Testis (tissue), 3 donors: ENCODE data around the gene CXCL6. TPM values are rescaled to one million over a fixed set of nuclear protein-coding genes. Genes with fewer than 3 reads are reported as not detected.

Experiments used
- DNase-seq: peaks from one replicate; pipeline ENCODE4 v3.0.0-alpha.2; 2019
- H3K27ac ChIP-seq, 2 donors: fragments of 200-600 bp; sonication (generic); one replicate each; pipeline ENCODE4 v1.5.1; 2019
- H3K27me3 ChIP-seq: fragments of 200-600 bp; sonication (generic); one replicate; pipeline ENCODE4 v1.5.1; 2019
- H3K36me3 ChIP-seq: fragments of 200-600 bp; sonication (generic); one replicate; pipeline ENCODE4 v1.5.1; 2017; ENCODE audit warnings: low read depth; ENCODE audit errors: missing control alignments
- H3K4me1 ChIP-seq: fragments of 200-600 bp; sonication (generic); one replicate; pipeline ENCODE4 v1.5.1; 2019
- H3K4me3 ChIP-seq, 2 donors: fragments of 200-600 bp; sonication (generic); one replicate each; pipeline ENCODE4 v1.5.1; 2017 to 2019
- H3K9me3 ChIP-seq: fragments of 200-600 bp; sonication (generic); one replicate; pipeline ENCODE4 v1.5.1; 2017
- CTCF ChIP-seq, 3 experiments: fragments of 450-650 bp in 2 of 3; fragments of 200-600 bp in 1 of 3; sonication (generic) in 1 of 3; IDR thresholded peaks; one replicate each; pipeline ENCODE4 v1.5.1; 2016 to 2019; ENCODE audit warnings: antibody characterized with exemption in 3 of 3, mild to moderate bottlenecking in 2 of 3, moderate library complexity in 1 of 3
- POLR2A ChIP-seq: fragments of 450-650 bp; IDR thresholded peaks from one replicate; pipeline ENCODE4 v1.6.1; 2017; ENCODE audit warnings: antibody characterized with exemption, mild to moderate bottlenecking, moderate library complexity
- WGBS, 2 donors: methylation state at CpG; one replicate each; pipeline ENCODE4 v1.1.5; 2018; 5-methylcytosine and 5-hydroxymethylcytosine counted together
- intact Hi-C: fragments of 100-400 bp; cut with DNase I; formaldehyde crosslinking; loops from one replicate; pipeline ENCODE4 v1.15.1; 2023; ENCODE audit warnings: low total_unique reads
- polyA plus RNA-seq: library from polyadenylated mRNA; stranded (reverse); fragments of 350-450 nt; fragmentation: Illumina TruSeq; extraction: RNeasy Lipid Tissue Mini Kit (QIAGEN cat#74804); gene quantifications from one replicate; pipeline ENCODE4 v1.2.3, GENCODE V29; 2014; ENCODE audit warnings: low read depth, low replicate concordance; ENCODE audit not compliant: insufficient read depth
- total RNA-seq, 2 donors: library from RNA; depleted of rRNA; stranded (reverse); fragments of >200 nt; gene quantifications; one replicate each; pipeline ENCODE4 v1.2.3, GENCODE V29; 2016

Gene CXCL6
- total and polyA plus RNA-seq, 3 donors from 2014 or later: 0.54 to 1.7 (median 1.2) TPM

GRCh38 chr4:73875401-73875800 lies 38.9 kb downstream of the CXCL6 start:
- Histone ChIP-seq H3K4me3 (no peak overlapping the region), H3K27me3 (no peaks in the 10 kb centered on the region), H3K9me3 (no peaks in the 10 kb centered on the region), H3K36me3 (no peaks in the 10 kb centered on the region), H3K27ac (no peak overlapping the region), H3K4me1 (no peaks in the 10 kb centered on the region)
- no peak for DNase-seq
- intact Hi-C loops: no loop called here
- TF ChIP-seq CTCF (IDR thresholded peaks at IDR 0.05) (no peak), POLR2A (no peak)
- WGBS, 2 donors: 96 to 98% methylated on average over 1 of the region's 1 CpG

DNA sequence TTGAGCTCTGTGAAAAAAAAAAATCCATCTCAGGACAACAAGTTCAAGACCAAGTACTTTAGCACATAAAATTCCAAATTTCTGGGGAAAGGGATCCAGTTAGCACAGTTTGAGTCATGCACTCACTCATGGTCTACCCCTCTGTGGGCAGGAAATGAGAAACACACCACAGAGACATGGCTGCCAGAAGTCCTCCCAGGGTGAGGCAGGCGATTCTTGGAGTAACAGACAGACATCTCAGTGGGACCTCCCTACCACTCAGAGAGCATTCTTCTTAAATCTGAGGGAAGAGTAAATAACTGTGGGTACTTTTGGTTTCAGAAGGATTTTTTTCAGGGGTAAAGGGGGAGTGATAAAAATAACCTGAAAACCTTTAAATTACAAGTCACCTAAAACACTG lies 46.8 kb downstream of the CXCL6 start:
- Histone ChIP-seq H3K4me1 (no peaks in the 10 kb centered on the region), H3K9me3 (no peaks in the 10 kb centered on the region), H3K36me3 (no peaks in the 10 kb centered on the region), H3K4me3 (no peak overlapping the region), H3K27me3 (no peaks in the 10 kb centered on the region), H3K27ac (no peak overlapping the region)
- DNase-seq: no peak
- TF ChIP-seq CTCF (IDR thresholded peaks at IDR 0.05): no peak
- intact Hi-C loops: no loop called here
- 71 to 83% methylated on average over 1 of the region's 1 CpG for WGBS, 2 donors

DNA sequence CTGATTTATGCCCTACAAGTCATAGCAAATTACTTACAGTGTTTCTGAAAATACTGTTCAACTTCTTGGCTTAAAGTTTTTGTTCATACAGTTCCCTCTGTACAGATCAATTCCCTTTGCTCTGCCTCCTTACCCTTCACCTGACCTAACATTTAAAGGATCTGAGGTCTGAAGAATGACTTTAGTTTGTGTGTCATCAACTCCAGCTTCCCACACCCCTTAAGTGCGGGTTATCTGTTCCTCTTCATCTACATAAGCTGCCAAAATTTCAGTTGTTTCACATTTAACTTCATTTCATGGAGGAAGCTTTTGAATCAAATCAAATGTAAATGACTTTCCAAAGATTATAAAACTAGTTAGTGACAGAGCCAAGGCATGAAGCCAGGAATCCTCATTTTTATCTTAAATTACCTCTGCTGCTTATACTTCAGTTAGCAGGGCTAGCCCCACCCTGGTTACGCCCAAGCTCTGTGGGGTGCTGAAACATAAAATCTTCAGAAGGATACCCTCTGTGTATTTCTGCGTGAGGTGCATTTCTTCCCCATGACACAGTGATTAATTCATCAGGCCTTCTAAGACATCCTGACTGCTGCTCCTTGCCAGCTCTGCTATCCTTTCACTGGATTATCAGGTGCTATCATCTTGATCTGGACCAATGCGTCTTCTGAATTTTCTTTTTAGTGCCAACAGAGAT lies 49.2 kb downstream of the CXCL6 start:
- Histone ChIP-seq H3K9me3 (no peaks in the 10 kb centered on the region), H3K4me3 (no peak overlapping the region), H3K27ac (no peak overlapping the region), H3K36me3 (no peaks in the 10 kb centered on the region), H3K4me1 (no peaks in the 10 kb centered on the region), H3K27me3 (no peaks in the 10 kb centered on the region)
- DNase-seq: no peak
- 89 to 90% methylated on average over 4 of the region's 4 CpGs for WGBS, 2 donors
- intact Hi-C loops: no loop called here
- no peak for TF ChIP-seq POLR2A
- TF ChIP-seq CTCF (IDR thresholded peaks at IDR 0.05): no peak

Other genes starting within 250 kb of the CXCL6 start
- gene RASSF6, start 216.2 kb upstream of the CXCL6 start, total RNA-seq: under 1 TPM; 0.06 to 0.08 TPM
- 0.17 TPM for gene RASSF6, start 216.2 kb upstream of the CXCL6 start, polyA plus RNA-seq
- not detected for gene CXCL8, start 96.1 kb upstream of the CXCL6 start, total RNA-seq
- gene CXCL8, start 96.1 kb upstream of the CXCL6 start, polyA plus RNA-seq: 0.66 TPM
- not detected for gene PF4V1, start 16.6 kb downstream of the CXCL6 start, total RNA-seq
- gene PF4V1, start 16.6 kb downstream of the CXCL6 start, polyA plus RNA-seq: not detected
- gene CXCL1, start 32.7 kb downstream of the CXCL6 start, total RNA-seq: under 1 TPM in 1 of 2 donors, not detected in 1; 0.74 TPM
- gene CXCL1, start 32.7 kb downstream of the CXCL6 start, polyA plus RNA-seq: 1.5 TPM
- not detected for gene PF4, start 145.3 kb downstream of the CXCL6 start, total RNA-seq
- 0.66 TPM for gene PF4, start 145.3 kb downstream of the CXCL6 start, polyA plus RNA-seq
- gene PPBP, start 151.5 kb downstream of the CXCL6 start, total RNA-seq: not detected
- not detected for gene PPBP, start 151.5 kb downstream of the CXCL6 start, polyA plus RNA-seq
- under 1 TPM; 0.16 to 0.37 TPM for gene CXCL5, start 162.0 kb downstream of the CXCL6 start, total RNA-seq
- 0.55 TPM for gene CXCL5, start 162.0 kb downstream of the CXCL6 start, polyA plus RNA-seq
- gene CXCL3, start 202.0 kb downstream of the CXCL6 start, total RNA-seq: under 1 TPM in 1 of 2 donors, not detected in 1; 0.68 TPM
- gene CXCL3, start 202.0 kb downstream of the CXCL6 start, polyA plus RNA-seq: 1.1 TPM